Liver (tissue), 9 donors: ENCODE results near the gene FBXO10. TPM values are rescaled to one million over a fixed set of nuclear protein-coding genes. Genes with fewer than 3 reads are reported as not detected.

Experiments
- DNase-seq: peaks from one replicate; pipeline ENCODE4 v3.0.0-alpha.2; 2017; ENCODE audit warnings: low spot score
- H3K27ac ChIP-seq, 2 donors: one replicate each; pipeline ENCODE4 v1.7.0; 2013; ENCODE audit warnings: inconsistent platforms in 2 of 2, low read length in 2 of 2, control low read depth in 1 of 2, low read depth in 1 of 2, mild to moderate bottlenecking in 1 of 2
- H3K27me3 ChIP-seq, 4 donors: one replicate each; pipeline versions ENCODE4 v1.6.1 to v1.7.0; 2013; ENCODE audit warnings: low read length in 3 of 4, inconsistent platforms in 1 of 4, mild to moderate bottlenecking in 1 of 4, moderate library complexity in 1 of 4; ENCODE audit not compliant: control insufficient read depth in 4 of 4, insufficient read depth in 4 of 4
- H3K36me3 ChIP-seq, 4 donors: one replicate each; pipeline versions ENCODE4 v1.6.1 to v1.7.0; 2013; ENCODE audit warnings: low read length in 3 of 4, mild to moderate bottlenecking in 3 of 4, low read depth in 1 of 4, moderate library complexity in 1 of 4; ENCODE audit not compliant: control insufficient read depth in 4 of 4, insufficient read depth in 3 of 4
- H3K4me1 ChIP-seq, 4 donors: one replicate each; pipeline versions ENCODE4 v1.6.1 to v1.7.0; 2013; ENCODE audit warnings: low read length in 3 of 4, mild to moderate bottlenecking in 3 of 4, moderate library complexity in 1 of 4; ENCODE audit not compliant: control insufficient read depth in 4 of 4, insufficient read depth in 4 of 4
- H3K4me3 ChIP-seq, 3 donors: one replicate each; pipeline versions ENCODE4 v1.6.1 to v1.7.0; 2013; ENCODE audit warnings: low read length in 3 of 3, control low read depth in 1 of 3, low read depth in 1 of 3, mild to moderate bottlenecking in 1 of 3
- H3K9ac ChIP-seq, 2 donors: one replicate each; pipeline ENCODE4 v1.7.0; 2013; ENCODE audit warnings: low read length in 2 of 2, mild to moderate bottlenecking in 2 of 2, moderate library complexity in 2 of 2, control low read depth in 1 of 2, low read depth in 1 of 2
- H3K9me3 ChIP-seq, 4 donors: one replicate each; pipeline versions ENCODE4 v1.6.1 to v1.7.0; 2013; ENCODE audit warnings: low read length in 3 of 4; ENCODE audit not compliant: control insufficient read depth in 4 of 4
- EGR1 ChIP-seq, 2 donors: IDR thresholded peaks; 2 replicates each; pipeline ENCODE4 v1.6.1; 2016 to 2018; ENCODE audit warnings: antibody characterized with exemption in 2 of 2, low read depth in 2 of 2
- FOXA1 ChIP-seq: IDR thresholded peaks from 2 replicates; pipeline ENCODE4 v1.6.1; 2016; ENCODE audit warnings: antibody characterized with exemption
- FOXA2 ChIP-seq: IDR thresholded peaks from 2 replicates; pipeline ENCODE4 v1.6.1; 2016; ENCODE audit warnings: antibody characterized with exemption
- GABPA ChIP-seq, 2 donors: IDR thresholded peaks in 1 of 2; conservative IDR thresholded peaks in 1 of 2; 2 replicates each; pipeline ENCODE4 v1.6.1; 2016; ENCODE audit warnings: antibody characterized with exemption in 2 of 2, mild to moderate bottlenecking in 1 of 2, moderate library complexity in 1 of 2
- HNF4A ChIP-seq, 2 donors: conservative IDR thresholded peaks; 2 replicates each; pipeline ENCODE4 v1.6.1; 2016; ENCODE audit warnings: antibody characterized with exemption in 2 of 2, mild to moderate bottlenecking in 2 of 2
- HNF4G ChIP-seq: IDR thresholded peaks from 2 replicates; pipeline ENCODE4 v1.6.1; 2016; ENCODE audit warnings: antibody characterized with exemption
- NR2F2 ChIP-seq: IDR thresholded peaks from 2 replicates; pipeline ENCODE4 v1.6.1; 2016; ENCODE audit warnings: antibody characterized with exemption
- RAD21 ChIP-seq, 2 donors: IDR thresholded peaks; 2 replicates each; pipeline ENCODE4 v1.6.1; 2016; ENCODE audit warnings: antibody characterized with exemption in 2 of 2, mild to moderate bottlenecking in 2 of 2
- RXRA ChIP-seq, 2 donors: IDR thresholded peaks; 2 replicates each; pipeline ENCODE4 v1.6.1; 2017 to 2018; ENCODE audit warnings: antibody characterized with exemption in 2 of 2, mild to moderate bottlenecking in 1 of 2
- SP1 ChIP-seq: IDR thresholded peaks from 2 replicates; pipeline ENCODE4 v1.6.1; 2018; ENCODE audit warnings: antibody characterized with exemption, mild to moderate bottlenecking
- TAF1 ChIP-seq: conservative IDR thresholded peaks from 2 replicates; pipeline ENCODE4 v1.6.1; 2016; ENCODE audit warnings: antibody characterized with exemption, mild to moderate bottlenecking
- YY1 ChIP-seq: IDR thresholded peaks from 2 replicates; pipeline ENCODE4 v1.6.1; 2016; ENCODE audit warnings: antibody characterized with exemption, mild to moderate bottlenecking
- WGBS: extraction: QIAGEN DNeasy Blood & Tissue Kit; methylation state at CpG from one replicate; pipeline ENCODE4 v1.1.7; 2013; 5-methylcytosine and 5-hydroxymethylcytosine counted together
- polyA plus RNA-seq, 2 donors: library from polyadenylated mRNA; stranded (reverse) in 1 of 2; unstranded in 1 of 2; fragments of 200-250 nt in 1 of 2; fragments of >200 nt in 1 of 2; fragmentation: Nextera tagmentation in 1 of 2; extraction: Ambion mirVana in 1 of 2; gene quantifications; one replicate each; pipeline versions ENCODE4 v1.2.1 to v1.2.3, GENCODE V29; 2013 to 2015
- total RNA-seq, 2 donors: library from RNA; depleted of rRNA; stranded (reverse); fragments of >200 nt; gene quantifications; one replicate each; pipeline ENCODE4 v1.2.3, GENCODE V29; 2014
- TF ChIP-seq, protein P1 (sequence below): fragments of 150-350 bp; IDR thresholded peaks from 2 replicates; pipeline ENCODE4 v1.5.1; 2017; ENCODE audit warnings: improper control_type of control experiment, low read depth, low read length; ENCODE audit not compliant: missing input control
- TF ChIP-seq, protein P2 (sequence below): IDR thresholded peaks from 2 replicates; pipeline ENCODE4 v1.6.1; 2016; ENCODE audit warnings: antibody characterized with exemption
- TF ChIP-seq, protein P3 (sequence below): IDR thresholded peaks from 2 replicates; pipeline ENCODE4 v1.6.1; 2016; ENCODE audit warnings: antibody characterized with exemption
- TF ChIP-seq, protein P4 (sequence below): IDR thresholded peaks from 2 replicates; pipeline ENCODE4 v1.6.1; 2016; ENCODE audit warnings: antibody characterized with exemption, mild to moderate bottlenecking
- donor health status: healthy.
- donor health status: healthy.
- donor health status: healthy.
- donor health status: healthy.
- donor health status: healthy.

The FBXO10 gene
- total and polyA plus RNA-seq, 4 donors: 1.3 to 5.5 (median 4.1) TPM

DNA sequence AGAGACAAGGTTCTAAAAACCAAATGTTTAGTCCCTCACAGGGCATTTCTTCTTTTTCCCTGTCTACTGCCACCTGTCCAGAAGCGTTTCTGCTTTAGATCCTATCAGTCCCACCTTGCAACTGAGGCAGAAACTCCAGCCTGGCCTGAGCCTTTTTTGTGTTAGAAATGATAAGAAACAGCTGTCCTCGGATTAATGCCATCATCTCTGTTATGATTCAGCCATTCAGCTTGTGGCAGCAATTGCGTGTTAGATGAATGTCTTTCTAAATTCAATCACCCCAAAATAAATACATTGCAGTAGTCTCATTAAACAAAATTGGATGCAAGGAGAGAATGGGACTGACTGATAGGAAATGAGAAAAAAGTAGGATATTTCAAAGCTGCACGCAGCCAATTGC is 46.3 kb upstream of the FBXO10 start (continued):
- TF ChIP-seq, protein P1, sequence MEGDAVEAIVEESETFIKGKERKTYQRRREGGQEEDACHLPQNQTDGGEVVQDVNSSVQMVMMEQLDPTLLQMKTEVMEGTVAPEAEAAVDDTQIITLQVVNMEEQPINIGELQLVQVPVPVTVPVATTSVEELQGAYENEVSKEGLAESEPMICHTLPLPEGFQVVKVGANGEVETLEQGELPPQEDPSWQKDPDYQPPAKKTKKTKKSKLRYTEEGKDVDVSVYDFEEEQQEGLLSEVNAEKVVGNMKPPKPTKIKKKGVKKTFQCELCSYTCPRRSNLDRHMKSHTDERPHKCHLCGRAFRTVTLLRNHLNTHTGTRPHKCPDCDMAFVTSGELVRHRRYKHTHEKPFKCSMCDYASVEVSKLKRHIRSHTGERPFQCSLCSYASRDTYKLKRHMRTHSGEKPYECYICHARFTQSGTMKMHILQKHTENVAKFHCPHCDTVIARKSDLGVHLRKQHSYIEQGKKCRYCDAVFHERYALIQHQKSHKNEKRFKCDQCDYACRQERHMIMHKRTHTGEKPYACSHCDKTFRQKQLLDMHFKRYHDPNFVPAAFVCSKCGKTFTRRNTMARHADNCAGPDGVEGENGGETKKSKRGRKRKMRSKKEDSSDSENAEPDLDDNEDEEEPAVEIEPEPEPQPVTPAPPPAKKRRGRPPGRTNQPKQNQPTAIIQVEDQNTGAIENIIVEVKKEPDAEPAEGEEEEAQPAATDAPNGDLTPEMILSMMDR: no peak
- TF ChIP-seq, protein P2, sequence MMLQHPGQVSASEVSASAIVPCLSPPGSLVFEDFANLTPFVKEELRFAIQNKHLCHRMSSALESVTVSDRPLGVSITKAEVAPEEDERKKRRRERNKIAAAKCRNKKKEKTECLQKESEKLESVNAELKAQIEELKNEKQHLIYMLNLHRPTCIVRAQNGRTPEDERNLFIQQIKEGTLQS: no peak
- TF ChIP-seq YY1 (no peak), HNF4G (no peak)
- TF ChIP-seq, protein P3, sequence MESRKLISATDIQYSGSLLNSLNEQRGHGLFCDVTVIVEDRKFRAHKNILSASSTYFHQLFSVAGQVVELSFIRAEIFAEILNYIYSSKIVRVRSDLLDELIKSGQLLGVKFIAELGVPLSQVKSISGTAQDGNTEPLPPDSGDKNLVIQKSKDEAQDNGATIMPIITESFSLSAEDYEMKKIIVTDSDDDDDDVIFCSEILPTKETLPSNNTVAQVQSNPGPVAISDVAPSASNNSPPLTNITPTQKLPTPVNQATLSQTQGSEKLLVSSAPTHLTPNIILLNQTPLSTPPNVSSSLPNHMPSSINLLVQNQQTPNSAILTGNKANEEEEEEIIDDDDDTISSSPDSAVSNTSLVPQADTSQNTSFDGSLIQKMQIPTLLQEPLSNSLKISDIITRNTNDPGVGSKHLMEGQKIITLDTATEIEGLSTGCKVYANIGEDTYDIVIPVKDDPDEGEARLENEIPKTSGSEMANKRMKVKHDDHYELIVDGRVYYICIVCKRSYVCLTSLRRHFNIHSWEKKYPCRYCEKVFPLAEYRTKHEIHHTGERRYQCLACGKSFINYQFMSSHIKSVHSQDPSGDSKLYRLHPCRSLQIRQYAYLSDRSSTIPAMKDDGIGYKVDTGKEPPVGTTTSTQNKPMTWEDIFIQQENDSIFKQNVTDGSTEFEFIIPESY: no peak

DNA sequence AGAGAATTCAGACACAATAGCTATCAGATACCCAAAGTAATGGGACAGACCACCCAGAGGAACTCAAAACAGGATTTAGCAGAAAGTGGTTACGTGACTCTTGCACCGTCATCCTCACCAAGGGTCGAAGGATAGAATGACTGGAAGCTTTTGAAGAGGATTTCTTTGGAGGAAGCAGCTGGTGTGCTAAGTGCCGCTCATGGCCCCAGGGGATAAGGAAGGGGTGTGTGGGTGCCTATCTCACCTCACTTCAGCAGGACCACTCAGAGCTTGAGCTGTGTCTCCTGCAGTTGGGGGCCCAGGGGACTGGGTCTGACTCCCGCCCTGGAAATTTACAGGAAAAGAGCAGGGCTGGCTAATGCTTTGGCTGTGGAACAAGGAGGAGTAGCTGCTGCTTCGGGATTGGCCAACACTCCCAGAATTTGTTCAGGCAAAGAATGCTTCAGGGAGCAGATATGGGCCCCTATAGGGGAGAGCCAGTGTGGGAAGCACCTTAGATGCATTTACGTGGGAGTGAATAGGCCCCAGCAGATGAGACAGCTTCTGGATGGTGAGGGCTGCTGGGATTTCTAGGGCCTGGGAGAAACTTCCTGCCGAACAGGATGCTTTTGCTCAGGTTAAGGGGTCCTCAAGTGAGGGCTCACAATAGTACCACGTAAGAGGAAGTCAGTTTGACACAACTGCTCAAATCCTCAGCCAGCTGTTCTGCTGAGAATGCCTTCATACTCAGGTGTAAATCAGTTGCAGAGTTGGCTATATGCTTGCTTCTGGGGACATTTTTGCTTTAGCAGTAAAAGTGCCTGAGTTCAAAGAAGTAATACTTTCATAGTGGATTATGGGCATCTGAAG is 45.3 kb upstream of the FBXO10 start:
- DNase-seq: no peak
- Histone ChIP-seq H3K9me3 (no peaks in the 10 kb centered on the region), H3K9ac (no peak overlapping the region), H3K27me3 (no peaks in the 10 kb centered on the region), H3K36me3 (no peaks in the 10 kb centered on the region), H3K4me3 (no peak overlapping the region), H3K4me1 (no peaks in the 10 kb centered on the region), H3K27ac (no peak overlapping the region)
- TF ChIP-seq, protein P3: no peak
- TF ChIP-seq FOXA1: no peak
- TF ChIP-seq NR2F2: no peak
- no peak for TF ChIP-seq SP1
- TF ChIP-seq HNF4A (conservative IDR thresholded peaks at IDR 0.05): no peak
- TF ChIP-seq RXRA (IDR thresholded peaks at IDR 0.05): no peak
- TF ChIP-seq RAD21 (IDR thresholded peaks at IDR 0.05): no peak
- WGBS: 81% methylated on average over 9 of the region's 9 CpGs

DNA sequence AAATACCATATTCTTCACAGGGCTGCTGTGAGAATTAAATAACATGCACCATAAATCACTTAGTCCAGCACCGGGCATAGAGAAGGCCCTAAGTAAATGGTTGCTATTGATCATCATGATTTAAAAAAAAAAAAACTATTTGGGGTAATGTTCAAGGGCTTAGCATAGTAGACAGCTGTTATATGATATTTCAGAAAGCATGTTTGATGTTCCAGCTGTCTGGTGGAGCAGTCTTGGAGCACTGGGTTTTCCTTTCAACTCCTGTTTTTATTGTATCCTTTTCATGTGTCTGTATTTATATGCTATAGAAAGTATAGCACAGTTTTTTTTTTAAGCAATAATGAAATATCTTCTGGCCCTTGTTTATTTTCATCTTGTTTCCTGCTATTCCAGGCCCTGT is 44.2 kb upstream of the FBXO10 start:
- WGBS: 95% methylated on average over 1 of the region's 1 CpG
- TF ChIP-seq FOXA2: no peak
- no peak for TF ChIP-seq YY1
- TF ChIP-seq, protein P3: no peak
- TF ChIP-seq SP1: no peak
- no peak for TF ChIP-seq RAD21 (IDR thresholded peaks at IDR 0.05)
- TF ChIP-seq NR2F2: no peak
- TF ChIP-seq HNF4G: no peak
- TF ChIP-seq GABPA (IDR thresholded peaks at IDR 0.05 in 1 of 2, conservative IDR thresholded peaks at IDR 0.05 in 1 of 2): no peak
- TF ChIP-seq EGR1 (IDR thresholded peaks at IDR 0.05; ENCODE audit: low read depth in 2 of 2): no peak
- TF ChIP-seq, protein P4, sequence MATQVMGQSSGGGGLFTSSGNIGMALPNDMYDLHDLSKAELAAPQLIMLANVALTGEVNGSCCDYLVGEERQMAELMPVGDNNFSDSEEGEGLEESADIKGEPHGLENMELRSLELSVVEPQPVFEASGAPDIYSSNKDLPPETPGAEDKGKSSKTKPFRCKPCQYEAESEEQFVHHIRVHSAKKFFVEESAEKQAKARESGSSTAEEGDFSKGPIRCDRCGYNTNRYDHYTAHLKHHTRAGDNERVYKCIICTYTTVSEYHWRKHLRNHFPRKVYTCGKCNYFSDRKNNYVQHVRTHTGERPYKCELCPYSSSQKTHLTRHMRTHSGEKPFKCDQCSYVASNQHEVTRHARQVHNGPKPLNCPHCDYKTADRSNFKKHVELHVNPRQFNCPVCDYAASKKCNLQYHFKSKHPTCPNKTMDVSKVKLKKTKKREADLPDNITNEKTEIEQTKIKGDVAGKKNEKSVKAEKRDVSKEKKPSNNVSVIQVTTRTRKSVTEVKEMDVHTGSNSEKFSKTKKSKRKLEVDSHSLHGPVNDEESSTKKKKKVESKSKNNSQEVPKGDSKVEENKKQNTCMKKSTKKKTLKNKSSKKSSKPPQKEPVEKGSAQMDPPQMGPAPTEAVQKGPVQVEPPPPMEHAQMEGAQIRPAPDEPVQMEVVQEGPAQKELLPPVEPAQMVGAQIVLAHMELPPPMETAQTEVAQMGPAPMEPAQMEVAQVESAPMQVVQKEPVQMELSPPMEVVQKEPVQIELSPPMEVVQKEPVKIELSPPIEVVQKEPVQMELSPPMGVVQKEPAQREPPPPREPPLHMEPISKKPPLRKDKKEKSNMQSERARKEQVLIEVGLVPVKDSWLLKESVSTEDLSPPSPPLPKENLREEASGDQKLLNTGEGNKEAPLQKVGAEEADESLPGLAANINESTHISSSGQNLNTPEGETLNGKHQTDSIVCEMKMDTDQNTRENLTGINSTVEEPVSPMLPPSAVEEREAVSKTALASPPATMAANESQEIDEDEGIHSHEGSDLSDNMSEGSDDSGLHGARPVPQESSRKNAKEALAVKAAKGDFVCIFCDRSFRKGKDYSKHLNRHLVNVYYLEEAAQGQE: no peak
- no peak for TF ChIP-seq TAF1
- TF ChIP-seq RXRA (IDR thresholded peaks at IDR 0.05): no peak
- no peak for TF ChIP-seq HNF4A (conservative IDR thresholded peaks at IDR 0.05)
- TF ChIP-seq, protein P2: no peak
- TF ChIP-seq FOXA1: no peak

More for the DNA sequence above, 44.2 kb upstream of the FBXO10 start:
- Histone ChIP-seq H3K9ac (no peak overlapping the region), H3K36me3 (no peaks in the 10 kb centered on the region), H3K9me3 (no peaks in the 10 kb centered on the region), H3K4me1 (no peaks in the 10 kb centered on the region), H3K4me3 (no peak overlapping the region), H3K27me3 (no peaks in the 10 kb centered on the region), H3K27ac (no peak overlapping the region)
- no peak for DNase-seq
